HG03565 (cell line): ENCODE results near the gene TADA1.
"Not testable (repeated sequence)": the region's sequence is repeated elsewhere in the genome, so short reads cannot be mapped to it uniquely, and the experiment has no call there.

Experiments used
- ATAC-seq: cut with Tn5 transposase; IDR thresholded peaks from one replicate; pipeline ENCODE4 v1.9.1; 2021; ENCODE audit warnings: mild to moderate bottlenecking, moderate library complexity; ENCODE audit not compliant: unreplicated experiment

Gene TADA1

GRCh38 chr1:166844791-166845190 is 31.3 kb downstream of the TADA1 start:
- no peak for ATAC-seq

DNA sequence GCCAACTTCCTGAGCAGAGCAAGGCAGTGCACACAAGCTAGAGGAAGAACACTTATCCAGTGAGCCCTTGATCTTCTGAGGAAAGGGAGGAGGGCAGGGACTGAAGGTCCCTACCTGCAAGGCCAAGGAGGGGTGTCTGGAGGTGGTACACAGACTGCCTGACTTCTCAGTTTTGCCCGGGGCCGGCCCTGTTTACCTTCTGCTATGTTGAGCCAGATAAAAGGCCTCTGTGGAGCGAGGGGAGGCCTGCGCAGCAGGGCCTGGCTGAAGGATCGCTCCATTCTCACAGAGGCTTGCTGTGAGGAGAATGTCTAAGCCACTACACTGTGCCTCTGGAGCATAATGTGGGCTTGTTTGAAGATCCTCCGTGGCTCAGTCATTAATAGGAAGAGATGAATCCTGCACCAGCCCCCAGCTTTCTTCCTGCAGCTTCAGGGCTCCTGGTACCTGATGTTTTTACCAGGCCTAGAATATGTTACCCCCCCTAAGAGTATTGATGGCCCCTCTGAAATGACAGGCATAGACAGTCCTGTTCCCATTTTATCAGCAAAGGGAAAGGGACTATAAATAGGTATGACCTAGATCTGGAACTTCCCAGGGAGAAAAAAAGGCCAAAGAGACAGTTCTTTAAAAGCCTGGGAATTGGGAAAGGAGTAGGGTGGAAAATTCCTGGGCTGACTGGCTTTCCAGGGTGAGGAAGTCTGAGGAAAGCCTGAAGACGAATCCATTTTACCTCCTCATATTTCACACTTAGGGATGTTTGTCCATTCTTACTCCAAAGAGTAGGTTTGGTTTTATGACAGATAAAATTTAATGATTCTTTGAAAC is 32.1 kb downstream of the TADA1 start:
- no peak for ATAC-seq

DNA sequence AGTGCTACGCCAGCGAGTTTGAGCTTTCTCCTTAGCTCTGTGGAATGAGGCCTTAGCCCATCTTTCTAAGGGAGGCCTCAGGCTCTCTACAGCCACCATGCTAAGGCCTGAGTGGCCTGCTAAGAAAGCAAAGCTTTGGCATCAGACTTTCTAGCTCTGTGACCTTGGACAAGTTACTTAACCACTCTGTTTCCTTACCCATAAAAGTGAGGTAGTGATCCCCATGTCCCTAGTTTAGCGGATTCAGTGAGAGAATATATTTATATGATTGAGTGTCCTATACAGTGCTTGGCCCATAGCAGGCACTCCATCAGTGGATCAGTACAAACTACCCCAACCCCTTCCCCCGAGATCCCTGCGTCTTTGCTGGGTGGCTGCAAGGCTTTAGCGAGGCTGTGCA is 32.7 kb downstream of the TADA1 start:
- no peak for ATAC-seq

DNA sequence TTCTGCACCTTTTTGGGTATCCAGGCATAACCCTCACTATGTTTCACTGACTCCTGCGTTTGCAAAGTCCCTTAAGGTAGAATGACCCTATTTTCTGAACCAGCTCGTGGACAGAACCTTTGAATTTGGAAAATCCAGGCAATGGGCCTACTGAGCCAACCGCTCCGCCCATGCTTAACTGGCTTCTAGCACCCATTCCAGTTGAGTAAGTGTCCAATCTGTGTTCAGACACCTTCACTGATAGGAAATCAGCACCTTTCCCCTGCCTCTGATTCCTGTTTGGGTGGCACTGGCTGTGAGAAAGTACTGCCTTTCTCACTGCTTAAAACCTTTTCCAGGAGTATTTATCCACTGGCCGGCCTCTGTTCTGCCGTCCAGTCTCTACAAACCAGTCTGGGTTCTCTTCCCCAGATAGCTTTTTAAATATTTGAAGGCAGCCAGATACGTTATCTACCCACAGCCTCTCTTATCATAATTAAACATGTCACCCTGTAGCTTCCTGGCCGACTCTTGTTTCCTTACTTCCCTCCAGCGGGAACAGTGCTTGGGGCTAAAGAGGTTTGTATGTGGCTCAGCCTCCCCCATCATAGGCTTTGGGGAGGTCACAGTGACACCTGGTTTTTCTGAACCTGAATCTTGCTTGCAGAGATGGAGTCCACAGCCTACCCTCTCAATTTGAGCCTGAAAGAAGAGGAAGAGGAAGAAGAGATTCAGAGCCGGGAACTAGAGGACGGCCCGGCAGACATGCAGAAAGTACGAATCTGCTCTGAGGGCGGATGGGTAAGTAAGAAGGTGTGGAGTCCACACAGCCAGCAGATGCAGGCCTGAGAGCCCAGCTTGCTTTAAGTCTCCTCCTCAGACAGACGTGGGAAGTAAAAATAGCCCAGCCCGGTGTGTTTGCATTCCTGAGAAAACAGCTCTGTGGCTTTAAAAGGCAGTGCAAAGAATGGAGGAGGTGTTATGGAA is 35.5 kb downstream of the TADA1 start:
- no peak for ATAC-seq

GRCh38 chr1:166839600-166840308 is 36.3 kb downstream of the TADA1 start:
- ATAC-seq: peak; percentile 19

DNA sequence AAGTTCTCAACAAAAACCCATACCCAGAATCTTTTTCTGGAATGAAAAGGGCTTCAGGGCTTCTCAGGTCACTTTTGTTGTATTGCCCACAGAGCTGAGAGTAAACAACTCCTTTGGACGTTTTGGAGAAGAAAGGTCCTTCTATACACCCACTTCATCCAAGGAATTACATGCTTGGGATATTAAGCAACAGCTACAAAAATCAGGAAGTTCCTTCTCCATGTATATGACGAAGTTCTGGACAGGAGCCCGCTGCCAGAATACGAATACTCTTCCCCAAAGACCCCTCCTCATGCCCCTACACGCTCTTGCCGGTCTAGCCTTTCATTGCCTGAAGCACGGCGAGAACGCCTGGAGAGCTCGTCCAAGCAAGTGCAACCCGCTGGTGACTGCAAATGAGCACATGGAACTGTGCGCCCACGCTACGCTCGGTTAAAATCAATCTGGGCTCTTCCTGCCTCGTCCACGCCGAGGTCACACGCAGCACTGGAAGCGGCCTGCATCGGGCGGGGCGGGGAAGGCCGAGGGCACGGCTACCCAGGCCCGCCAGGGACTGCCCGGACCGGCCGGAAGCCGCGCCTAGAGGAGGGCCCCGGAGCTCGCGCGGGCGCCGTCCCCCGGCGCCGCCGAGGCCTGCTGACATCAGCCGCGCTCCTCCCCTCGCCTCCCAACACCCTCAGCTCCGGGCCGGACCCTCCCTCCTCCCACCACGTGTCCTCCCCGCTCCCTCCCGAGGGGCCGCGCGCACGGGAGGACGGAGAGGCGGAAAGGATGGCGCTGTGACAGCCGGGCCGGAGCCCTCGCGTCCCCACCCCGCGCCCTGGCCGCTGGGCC is 37.1 kb downstream of the TADA1 start, which contains the start of gene POGK:
Gene POGK, plus strand, starts transcription at position 710 of the 834 bp plus-strand sequence. CDS start 1,482 bp downstream, outside the sequence.
- ATAC-seq: peak; percentile 95

GRCh38 chr1:166836733-166837132 is 39.3 kb downstream of the TADA1 start:
- ATAC-seq: no peak

DNA sequence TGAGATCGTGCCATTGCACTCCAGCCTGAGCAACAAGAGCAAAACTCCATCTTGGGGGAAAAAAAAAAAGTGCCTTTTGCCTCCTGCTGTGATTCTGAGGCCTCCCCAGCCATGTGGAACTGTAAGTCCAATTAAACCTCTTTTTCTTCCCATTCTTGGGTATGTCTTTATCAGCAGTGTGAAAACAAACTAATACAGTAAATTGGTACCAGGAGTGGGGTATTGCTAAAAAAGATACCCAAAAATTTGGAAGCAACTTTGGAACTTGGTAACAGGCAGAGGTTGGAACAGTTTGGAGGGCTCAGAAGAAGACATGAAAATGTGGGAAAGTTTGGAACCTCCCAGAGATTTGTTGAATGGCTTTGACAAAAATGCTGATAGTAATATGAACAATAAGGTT is 46.3 kb downstream of the TADA1 start:
- not testable (repeated sequence) for ATAC-seq

- no peak for ATAC-seq
Observed at GRCh38 chr1:166827426-166827825, 48.6 kb downstream of the TADA1 start.

- ATAC-seq: no peak
Observed at GRCh38 chr1:166822385-166822784, 53.7 kb downstream of the TADA1 start.

DNA sequence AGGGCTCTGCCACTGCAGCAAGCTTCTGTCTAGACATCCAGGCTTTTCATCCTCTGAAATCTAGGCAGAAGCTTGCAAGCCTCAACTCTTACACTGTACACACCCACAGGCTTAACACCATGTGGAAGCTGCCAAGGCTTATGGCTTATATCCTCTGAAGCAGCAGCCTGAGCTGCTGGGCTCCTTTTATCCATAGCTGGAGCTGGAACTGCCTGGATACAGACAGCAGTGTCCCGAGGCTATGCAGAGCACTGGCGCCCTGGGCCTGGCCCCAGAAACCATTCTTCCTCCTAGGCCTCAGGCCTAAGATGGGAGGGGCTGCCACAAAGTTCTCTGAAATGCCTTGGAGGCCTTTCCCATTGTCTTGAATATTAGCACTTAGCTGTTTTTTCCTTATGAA is 56.1 kb downstream of the TADA1 start:
- no peak for ATAC-seq

DNA sequence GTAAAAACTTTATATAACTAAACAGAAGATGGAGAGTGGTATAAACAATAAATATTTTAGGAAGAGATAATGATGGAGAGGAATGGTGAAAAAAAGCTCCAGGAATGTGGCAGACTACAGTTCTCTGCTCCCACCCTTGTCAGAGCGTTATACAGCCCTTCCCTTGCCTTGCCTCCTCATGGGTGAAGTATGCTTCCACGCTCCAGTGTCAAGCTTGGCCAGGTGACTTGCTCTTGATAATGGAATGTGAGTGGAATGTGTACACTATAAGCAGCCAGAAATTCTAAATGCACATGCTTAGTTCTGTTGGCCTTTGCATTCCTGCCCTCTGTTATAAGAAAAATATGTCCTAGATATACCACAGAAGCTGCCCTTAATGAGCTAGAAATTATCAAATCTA is 61.5 kb downstream of the TADA1 start:
- no peak for ATAC-seq

DNA sequence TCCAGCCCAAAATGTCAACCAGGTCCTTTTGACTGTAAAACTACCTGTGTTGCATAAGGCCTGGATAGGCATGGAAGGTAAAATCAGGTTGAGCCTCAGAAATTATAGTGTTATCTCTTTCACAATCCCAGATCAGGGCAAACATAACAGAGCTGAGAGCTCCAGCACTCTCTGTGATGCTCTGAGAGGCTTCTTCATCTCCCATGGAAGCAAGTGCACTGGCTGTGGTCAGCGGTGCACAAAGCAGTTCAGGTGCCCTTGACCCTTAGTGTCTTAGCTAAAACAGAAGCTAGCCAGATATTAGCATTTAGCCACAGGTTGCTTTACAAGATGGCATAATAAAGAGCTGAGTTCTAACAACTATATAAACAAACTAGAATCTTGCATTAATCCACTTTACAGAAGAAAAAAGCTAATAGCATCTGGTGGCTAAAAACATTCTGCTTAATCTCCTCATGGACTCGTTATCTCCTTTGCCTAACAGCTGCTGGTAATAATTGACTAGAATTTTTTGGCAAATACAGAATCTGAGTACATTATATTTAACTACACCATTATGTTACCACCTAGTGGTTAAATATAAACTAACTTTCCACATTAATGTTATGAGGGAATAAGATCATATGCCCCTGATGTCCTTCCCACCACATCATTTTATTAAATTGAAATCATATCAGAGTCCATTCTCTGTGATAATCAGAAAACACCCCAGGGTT is 62.4 kb downstream of the TADA1 start:
- no peak for ATAC-seq

DNA sequence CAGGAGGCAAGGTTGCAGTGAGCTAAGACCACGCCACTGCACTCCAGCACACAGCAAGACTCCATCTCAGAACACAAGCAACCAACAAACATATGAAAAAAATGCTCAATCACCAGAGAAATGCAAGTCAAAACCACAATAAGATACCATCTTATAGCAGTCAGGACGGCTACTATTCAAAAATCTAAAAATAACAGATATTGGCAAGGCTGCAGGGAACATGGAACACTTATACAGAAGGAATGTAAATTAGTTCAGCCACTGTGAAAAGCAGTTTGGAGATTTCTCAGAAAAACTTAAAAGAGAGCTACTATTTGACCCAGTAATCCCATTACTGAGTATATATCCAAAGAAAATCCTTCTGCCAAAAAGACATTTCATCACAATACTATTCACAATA is 64.4 kb downstream of the TADA1 start:
- no peak for ATAC-seq

- no peak for ATAC-seq
Observed at GRCh38 chr1:166808952-166809351, 67.1 kb downstream of the TADA1 start.
